Keratinocyte (primary cell): ENCODE data around the gene FAM3C.

Experiments used
- CTCF ChIP-seq, 3 experiments: IDR thresholded peaks in 1 of 3; conservative IDR thresholded peaks in 1 of 3; optimal IDR thresholded peaks in 1 of 3; 2 replicates in 2 of 3; 3 replicates in 1 of 3; pipeline versions ENCODE3 to v1.5.1; 2011; ENCODE audit warnings: low read length in 3 of 3, mild to moderate bottlenecking in 3 of 3, moderate library complexity in 2 of 3, control low read depth in 1 of 3, inconsistent platforms in 1 of 3; ENCODE audit not compliant: insufficient read depth in 2 of 3; ENCODE audit errors: extremely low read depth in 1 of 3
- EZH2 ChIP-seq: IDR thresholded peaks from one replicate; pipeline ENCODE4 v1.6.1; 2012; ENCODE audit warnings: inconsistent platforms, mild to moderate bottlenecking, low read length, moderate library complexity

- TF ChIP-seq CTCF (optimal IDR thresholded peaks at IDR 0.05 in 1 of 3, IDR thresholded peaks at IDR 0.05 in 1 of 3, conservative IDR thresholded peaks at IDR 0.05 in 1 of 3; ENCODE audit: extremely low read depth in 1 of 3, insufficient read depth in 2 of 3, low read length in 3 of 3), result no peak
- TF ChIP-seq EZH2, result no peak
Measured at GRCh38 chr7:121342631-121343030, 53.5 kb downstream of the FAM3C start.
